H1 (cell line): Measurements from ENCODE around the gene LLGL2. TPM values are rescaled to one million over a fixed set of nuclear protein-coding genes. Genes with fewer than 3 reads are reported as not detected.

ENCODE experiments used
- CTCF ChIA-PET: fragments of 300-600 bp; sonication (Branson Sonifier 250); formaldehyde crosslinking; loops from one replicate; lab custom pipeline; 2021; ENCODE audit not compliant: partially characterized antibody; lab: Charles Lee
- POLR2A ChIA-PET: fragments of 300-600 bp; sonication (Branson Sonifier 250); formaldehyde crosslinking; loops from one replicate; lab custom pipeline; 2021; ENCODE audit warnings: inconsistent platforms; ENCODE audit not compliant: partially characterized antibody; lab: Charles Lee
- DNase-seq, 2 experiments: peaks; one replicate each; pipeline versions ENCODE4 v3.0.0 to v3.0.0-alpha.2; 2010 to 2022; ENCODE audit warnings: low spot score in 2 of 2, low read depth in 1 of 2, mixed read lengths in 1 of 2
- FAIRE-seq: peaks from 2 replicates; lab custom pipeline; 2011; peaks lifted over from hg19 to GRCh38; lab: Jason Lieb, UNC
- H2AFZ ChIP-seq: 2 replicates; pipeline ENCODE4 v1.8.1; 2012; ENCODE audit warnings: low read length, inconsistent platforms
- H2AK5ac ChIP-seq: 2 replicates; pipeline ENCODE4 v1.6.1; 2013; ENCODE audit warnings: low read depth, low read length
- H2BK120ac ChIP-seq: replicated peaks from 2 replicates; pipeline ENCODE3; 2013; ENCODE audit warnings: low read depth, low read length, inconsistent platforms
- H2BK12ac ChIP-seq: 2 replicates; pipeline ENCODE4 v1.6.1; 2013; ENCODE audit warnings: low read depth, low read length
- H2BK15ac ChIP-seq: 2 replicates; pipeline ENCODE4 v1.6.1; 2013; ENCODE audit warnings: low read length
- H2BK20ac ChIP-seq: 2 replicates; pipeline ENCODE4 v1.6.1; 2013; ENCODE audit warnings: low read length
- H2BK5ac ChIP-seq: 2 replicates; pipeline ENCODE4 v1.6.1; 2013; ENCODE audit warnings: low read depth, low read length
- H3K14ac ChIP-seq: 2 replicates; pipeline ENCODE4 v1.6.1; 2013; ENCODE audit warnings: inconsistent platforms; ENCODE audit not compliant: insufficient read length
- H3K18ac ChIP-seq: 2 replicates; pipeline ENCODE4 v1.6.1; 2013; ENCODE audit warnings: low read length; ENCODE audit errors: extremely low read depth
- H3K23ac ChIP-seq: 2 replicates; pipeline ENCODE4 v1.6.1; 2013; ENCODE audit warnings: inconsistent platforms; ENCODE audit not compliant: insufficient read length
- H3K23me2 ChIP-seq: 2 replicates; pipeline ENCODE4 v1.6.1; 2013; ENCODE audit warnings: low read depth, low read length
- H3K27ac ChIP-seq: 2 replicates; pipeline ENCODE4 v1.6.1; 2011; ENCODE audit warnings: low read depth, low read length, inconsistent platforms
- H3K27me3 ChIP-seq, 4 experiments: replicated peaks in 1 of 4; 1 replicate in 1 of 4; 2 replicates in 3 of 4; pipeline versions ENCODE4 v1.6.1 to v1.8.1; 2011 to 2013; ENCODE audit warnings: low read length in 3 of 4, mild to moderate bottlenecking in 3 of 4, inconsistent platforms in 2 of 4, mixed read lengths in 2 of 4, moderate library complexity in 1 of 4; ENCODE audit not compliant: control insufficient read depth in 3 of 4, insufficient read depth in 3 of 4; ENCODE audit errors: extremely low read depth in 1 of 4
- H3K36me3 ChIP-seq, 4 experiments: 2 replicates each; pipeline versions ENCODE4 v1.6.1 to v1.8.1; 2011 to 2013; ENCODE audit warnings: mild to moderate bottlenecking in 4 of 4, low read length in 3 of 4, moderate library complexity in 2 of 4, control low read depth in 1 of 4, inconsistent platforms in 1 of 4; ENCODE audit not compliant: insufficient read depth in 4 of 4, control insufficient read depth in 2 of 4
- H3K4ac ChIP-seq: replicated peaks from 2 replicates; pipeline ENCODE3; 2013; ENCODE audit warnings: low read length, low read depth, mixed read lengths, inconsistent platforms; ENCODE audit not compliant: insufficient read length
- H3K4me1 ChIP-seq, 4 experiments: replicated peaks in 1 of 4; 1 replicate in 1 of 4; 2 replicates in 3 of 4; pipeline versions ENCODE4 v1.6.1 to v1.8.1; 2011 to 2013; ENCODE audit warnings: low read length in 3 of 4, inconsistent platforms in 2 of 4, mixed read lengths in 1 of 4; ENCODE audit not compliant: insufficient read depth in 4 of 4, control insufficient read depth in 3 of 4
- H3K4me2 ChIP-seq, 2 experiments: 2 replicates each; pipeline versions ENCODE4 v1.6.1 to v1.8.1; 2011 to 2013; ENCODE audit warnings: low read depth in 2 of 2, low read length in 2 of 2, control low read depth in 1 of 2, inconsistent platforms in 1 of 2, mild to moderate bottlenecking in 1 of 2; ENCODE audit not compliant: insufficient read depth in 1 of 2
- H3K4me3 ChIP-seq, 4 experiments: fragments of 200-600, 300-600 bp in 1 of 4; sonication (generic), shearing (Covaris generic), sonication (Bioruptor Twin) in 1 of 4; 2 replicates each; pipeline versions ENCODE4 v1.5.1 to v1.8.1; 2011 to 2016; ENCODE audit warnings: low read length in 4 of 4, low read depth in 3 of 4, control low read depth in 2 of 4, inconsistent platforms in 2 of 4, mild to moderate bottlenecking in 2 of 4, mixed read lengths in 1 of 4, moderate library complexity in 1 of 4; ENCODE audit not compliant: insufficient read depth in 2 of 4; ENCODE audit errors: extremely low read depth in 1 of 4
- H3K56ac ChIP-seq: replicated peaks from 2 replicates; pipeline ENCODE3; 2013; ENCODE audit warnings: low read depth, mild to moderate bottlenecking, mixed read lengths, low read length, inconsistent platforms; ENCODE audit not compliant: insufficient read length
- H3K79me1 ChIP-seq: 2 replicates; pipeline ENCODE4 v1.6.1; 2013; ENCODE audit warnings: low read depth, low read length, control low read depth
- H3K79me2 ChIP-seq, 2 experiments: 2 replicates each; pipeline versions ENCODE4 v1.6.1 to v1.8.1; 2012 to 2013; ENCODE audit warnings: low read length in 2 of 2, mild to moderate bottlenecking in 2 of 2, inconsistent platforms in 1 of 2; ENCODE audit not compliant: insufficient read depth in 2 of 2, control insufficient read depth in 1 of 2
- H3K9ac ChIP-seq, 4 experiments: replicated peaks in 1 of 4; 1 replicate in 1 of 4; 2 replicates in 3 of 4; pipeline versions ENCODE4 v1.6.1 to v1.8.1; 2011 to 2013; ENCODE audit warnings: low read depth in 3 of 4, low read length in 3 of 4, control low read depth in 2 of 4, mild to moderate bottlenecking in 2 of 4, moderate library complexity in 2 of 4, inconsistent platforms in 1 of 4; ENCODE audit errors: extremely low read depth in 1 of 4
- H3K9me3 ChIP-seq, 2 experiments: 2 replicates each; pipeline versions ENCODE4 v1.6.1 to v1.8.1; 2012 to 2013; ENCODE audit warnings: mild to moderate bottlenecking in 2 of 2, moderate library complexity in 2 of 2, control low read depth in 1 of 2, inconsistent platforms in 1 of 2, low read depth in 1 of 2, low read length in 1 of 2, mixed read lengths in 1 of 2; ENCODE audit not compliant: insufficient read depth in 2 of 2
- H4K20me1 ChIP-seq, 2 experiments: replicated peaks in 1 of 2; 2 replicates each; pipeline versions ENCODE3 to v1.8.1; 2011 to 2013; ENCODE audit warnings: inconsistent platforms in 2 of 2, low read length in 2 of 2, mild to moderate bottlenecking in 1 of 2; ENCODE audit not compliant: insufficient read depth in 2 of 2, control insufficient read depth in 1 of 2
- H4K5ac ChIP-seq: 2 replicates; pipeline ENCODE4 v1.6.1; 2013; ENCODE audit warnings: low read length, low read depth, mixed read lengths, inconsistent platforms; ENCODE audit not compliant: insufficient read length
- H4K8ac ChIP-seq: 2 replicates; pipeline ENCODE4 v1.8.0; 2013; ENCODE audit warnings: mild to moderate bottlenecking, moderate library complexity, low read length, inconsistent platforms; ENCODE audit not compliant: insufficient read depth; ENCODE audit errors: extremely low read depth
- H4K91ac ChIP-seq: replicated peaks from 2 replicates; pipeline ENCODE3; 2013; ENCODE audit warnings: low read length, mixed read lengths, inconsistent platforms; ENCODE audit not compliant: insufficient read length
- WGBS, 2 experiments: shearing (Covaris generic) in 1 of 2; methylation state at CpG; one replicate each; pipeline versions ENCODE4 v1.1.6 to v1.1.7; 2013 to 2015; ENCODE audit warnings: low lambda C conversion rate in 2 of 2, mixed read lengths in 2 of 2, inconsistent platforms in 1 of 2, low coverage in 1 of 2, missing lambda C conversion rate in 1 of 2; ENCODE audit not compliant: insufficient replicate concordance in 2 of 2, insufficient coverage in 1 of 2, insufficient read length in 1 of 2; ENCODE audit errors: extremely low coverage in 1 of 2, missing lambda C conversion rate in 1 of 2; 5-methylcytosine and 5-hydroxymethylcytosine counted together
- polyA plus RNA-seq, 7 experiments: library from polyadenylated mRNA; depleted of rRNA in 3 of 7; stranded (reverse) in 5 of 7; unstranded in 2 of 7; fragments of >200 nt in 5 of 7; fragments of 200-250 nt in 2 of 7; gene quantifications; 1 replicate in 5 of 7; 2 replicates in 1 of 7; 4 replicates in 1 of 7; pipeline versions ENCODE4 v1.2.1 to v1.2.3, GENCODE V29; 2011 to 2013; ENCODE audit warnings: missing spikeins in 2 of 7, mixed read lengths in 2 of 7
- total RNA-seq: library from RNA; stranded (reverse); fragmentation: NEBNext Ultra II Directional; extraction: Animal tissue kit (Norgen Biotek cat#: 25700); gene quantifications from 2 replicates; pipeline ENCODE4 v1.2.1, GENCODE V29; 2021
- TF ChIP-seq, protein P1 (sequence below), 3 experiments: IDR thresholded peaks; 1 replicate in 2 of 3; 2 replicates in 1 of 3; pipeline versions ENCODE4 v1.5.1 to v1.6.1; 2011; ENCODE audit warnings: low read length in 3 of 3, mild to moderate bottlenecking in 3 of 3, inconsistent platforms in 2 of 3, low read depth in 1 of 3, moderate library complexity in 1 of 3; ENCODE audit not compliant: insufficient read depth in 1 of 3; ENCODE audit errors: control extremely low read depth in 1 of 3

Gene LLGL2
- total and polyA plus RNA-seq, 2 of the 8 experiments (the other 6 are each of a cell fraction or from before 2014, with no cell fraction given) = 64.5 to 77.1 TPM

DNA sequence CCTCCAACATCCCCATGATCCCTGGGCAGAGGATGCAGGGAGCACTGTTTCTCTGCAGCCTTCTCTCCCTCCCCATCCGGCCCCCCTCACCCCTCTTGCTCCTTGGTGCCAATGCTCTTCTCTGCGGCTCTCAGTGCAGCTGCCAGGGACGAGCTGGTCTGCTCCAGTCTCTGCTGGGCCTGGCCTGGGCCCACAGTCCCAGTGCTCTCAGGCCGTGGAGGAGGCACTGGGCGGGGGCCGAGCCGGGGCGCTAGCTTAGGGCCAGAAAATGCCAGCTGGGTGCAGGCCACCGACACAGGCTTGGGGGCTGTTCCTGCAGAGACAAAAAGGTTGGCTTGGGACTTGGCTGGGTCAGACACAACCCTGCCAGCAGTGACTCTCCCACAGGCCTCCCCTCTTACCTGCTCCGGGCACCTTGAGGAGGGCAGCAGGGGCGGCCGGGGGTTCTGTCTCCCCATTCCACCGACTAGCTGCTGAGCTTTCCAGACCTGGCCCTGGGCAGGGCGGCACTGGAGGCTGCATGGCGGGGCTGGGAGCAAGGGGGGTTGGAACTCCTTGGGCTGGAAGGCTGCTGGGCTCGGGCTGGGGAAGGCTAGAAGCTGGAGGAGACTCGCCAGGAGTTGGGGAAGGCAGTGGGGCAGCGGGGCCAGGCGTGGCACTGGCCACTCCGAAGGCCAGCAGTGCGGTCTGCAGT, 24.0 kb upstream of the LLGL2 start:
- Histone ChIP-seq H2BK20ac (no peak overlapping the region), H3K4ac (no peak overlapping the region), H3K4me3 (no peak overlapping the region), H3K9me3 (no peaks in the 10 kb centered on the region), H3K79me1 (no peaks in the 10 kb centered on the region), H2BK5ac (no peak overlapping the region), H3K56ac (no peak overlapping the region), H2BK120ac (no peak overlapping the region), H4K5ac (no peak overlapping the region), H3K18ac (no peak overlapping the region), H3K23ac (no peak overlapping the region), H3K36me3 (peaks cover 3 to 8% (median 7%) of the 10 kb centered on the region in 4 experiments; a peak in 6 of 8 replicates), H3K27me3 (no peaks in the 10 kb centered on the region), H2AK5ac (no peak overlapping the region), H2BK15ac (no peak overlapping the region), H2BK12ac (no peak overlapping the region), H4K8ac (no peak overlapping the region; the same call in 1 of the 2 replicates), H3K27ac (no peak overlapping the region), H3K23me2 (no peaks in the 10 kb centered on the region), H3K79me2 (no peaks in the 10 kb centered on the region), H3K4me2 (no peak overlapping the region), H2AFZ (no peak overlapping the region), H4K91ac (no peak overlapping the region), H3K4me1 (no peaks in the 10 kb centered on the region), H3K9ac (no peak overlapping the region), H4K20me1 (peaks cover 0 to 12% of the 10 kb centered on the region in 2 experiments), H3K14ac (no peak overlapping the region)
- 92% methylated on average over 15 of the region's 21 CpGs; no CpG with 5 or more reads in 1 of the 2 experiments for whole genome bisulfite sequencing, 2 experiments
- no peak for FAIRE-seq
- DNase-seq = no peak
- POLR2A ChIA-PET = interaction anchor here (0.9 to 6.4 kb wide), 7 partner anchors 9 to 264 kb away, joined by 3 to 35 read pairs (median 4); partner anchors contain the start of genes CASKIN2 and TSEN54
- CTCF ChIA-PET = interaction anchor here (0.6 to 8.2 kb wide), 13 partner anchors 11 to 342 kb away, joined by 3 to 67 read pairs (median 5); partner anchors contain the start of genes SLC25A19, SMIM5 and TSEN54
- TF ChIP-seq, protein P1, sequence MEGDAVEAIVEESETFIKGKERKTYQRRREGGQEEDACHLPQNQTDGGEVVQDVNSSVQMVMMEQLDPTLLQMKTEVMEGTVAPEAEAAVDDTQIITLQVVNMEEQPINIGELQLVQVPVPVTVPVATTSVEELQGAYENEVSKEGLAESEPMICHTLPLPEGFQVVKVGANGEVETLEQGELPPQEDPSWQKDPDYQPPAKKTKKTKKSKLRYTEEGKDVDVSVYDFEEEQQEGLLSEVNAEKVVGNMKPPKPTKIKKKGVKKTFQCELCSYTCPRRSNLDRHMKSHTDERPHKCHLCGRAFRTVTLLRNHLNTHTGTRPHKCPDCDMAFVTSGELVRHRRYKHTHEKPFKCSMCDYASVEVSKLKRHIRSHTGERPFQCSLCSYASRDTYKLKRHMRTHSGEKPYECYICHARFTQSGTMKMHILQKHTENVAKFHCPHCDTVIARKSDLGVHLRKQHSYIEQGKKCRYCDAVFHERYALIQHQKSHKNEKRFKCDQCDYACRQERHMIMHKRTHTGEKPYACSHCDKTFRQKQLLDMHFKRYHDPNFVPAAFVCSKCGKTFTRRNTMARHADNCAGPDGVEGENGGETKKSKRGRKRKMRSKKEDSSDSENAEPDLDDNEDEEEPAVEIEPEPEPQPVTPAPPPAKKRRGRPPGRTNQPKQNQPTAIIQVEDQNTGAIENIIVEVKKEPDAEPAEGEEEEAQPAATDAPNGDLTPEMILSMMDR (IDR thresholded peaks at IDR 0.05; ENCODE audit: control extremely low read depth in 1 of 3, insufficient read depth in 1 of 3, low read depth in 1 of 3, low read length in 3 of 3) = no peak
